ENCODE results near the gene RAB14. TPM values are rescaled to one million over a fixed set of nuclear protein-coding genes. Genes with fewer than 3 reads are reported as not detected.

Gene RAB14
- total and polyA plus RNA-seq, 10 of the 15 experiments (the other 5 are each of a cell fraction or from before 2014, with no cell fraction given) = 16.7 to 59.9 (median 25.4) TPM

DNA sequence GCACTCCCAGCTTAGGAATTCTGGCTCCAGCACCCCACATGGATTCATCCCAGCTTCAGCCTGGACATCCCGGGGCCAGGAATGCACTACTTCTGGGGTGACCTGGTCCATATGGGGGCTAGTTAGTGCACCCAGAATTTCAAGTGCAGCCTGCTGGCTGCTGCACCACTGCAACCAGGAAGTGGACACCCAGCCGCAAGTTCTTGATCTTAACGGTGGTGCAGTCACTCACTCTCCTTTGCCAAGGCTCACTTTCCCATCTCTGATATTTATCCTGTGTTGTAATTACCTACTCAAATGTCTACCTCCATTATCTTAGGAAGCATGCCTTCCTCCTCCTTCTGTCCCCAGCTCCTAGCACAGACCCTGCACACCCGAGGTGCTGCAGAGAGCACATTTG is 26.2 kb upstream of the RAB14 start:
- WGBS (ENCODE audit: insufficient coverage, insufficient replicate concordance, low lambda C conversion rate, missing lambda C conversion rate) = 90% methylated on average over 4 of the region's 4 CpGs
- POLR2A ChIA-PET = interaction anchor here (1.8 kb wide), 1 partner anchor 10 kb away, joined by 5 read pairs; no protein-coding TSS in a partner anchor
- Histone ChIP-seq H3K79me2 (ENCODE audit: control insufficient read depth, insufficient read depth, low read length) (no peaks in the 10 kb centered on the region), H4K20me1 (ENCODE audit: control insufficient read depth, insufficient read depth) (no peaks in the 10 kb centered on the region), H2AFZ (ENCODE audit: control insufficient read depth, low read depth, low read length) (no peak overlapping the region), H3K27me3 (replicated peaks in 1 of 2; ENCODE audit: control insufficient read depth in 2 of 2, insufficient read depth in 2 of 2, low read length in 1 of 2) (no peaks in the 10 kb centered on the region), H3K27ac (ENCODE audit: control insufficient read depth, insufficient read depth) (no peak overlapping the region), H3K4me2 (ENCODE audit: control insufficient read depth, insufficient read depth) (no peak overlapping the region), H3K4me1 (ENCODE audit: control insufficient read depth, insufficient read depth, low read length) (no peaks in the 10 kb centered on the region), H3K9me3 (replicated peaks; ENCODE audit: control insufficient read depth, insufficient read depth, low read length) (no peaks in the 10 kb centered on the region), H3K4me3 (no peak overlapping the region), H3K9ac (ENCODE audit: control insufficient read depth, insufficient read depth, low read length) (no peak overlapping the region), H3K36me3 (ENCODE audit: control insufficient read depth in 2 of 2, insufficient read depth in 2 of 2, low read length in 1 of 2) (no peaks in the 10 kb centered on the region)
- SMC1A ChIA-PET (ENCODE audit: uncharacterized antibody, unreplicated experiment) = no interaction called here
- in situ Hi-C loops (cut with MboI) (no loop called here), intact Hi-C loops (cut with micrococcal nuclease; ENCODE audit: unreplicated experiment) (no loop called here)
- ATAC-seq = no peak
- RAD21 ChIA-PET (ENCODE audit: unreplicated experiment) = no interaction called here
- no peak for DNase-seq (ENCODE audit: low read depth, low spot score)
- no TSS peak for BruUV-seq (replicated peaks)
- FAIRE-seq = no peak
- CTCF ChIA-PET = interaction anchor here (2.3 kb wide), 1 partner anchor 14 kb away, joined by 9 read pairs; no protein-coding TSS in a partner anchor
- TF ChIP-seq MYC (IDR thresholded peaks at IDR 0.05; ENCODE audit: insufficient read depth, insufficient read length, insufficient replicate concordance, low read length, severe bottlenecking) (no peak), STAT3 (IDR thresholded peaks at IDR 0.05; ENCODE audit: low read depth, low read length) (no peak), NRF1 (conservative IDR thresholded peaks at IDR 0.05; ENCODE audit: low read depth, low read length) (no peak), SMAD5 (IDR thresholded peaks at IDR 0.05; ENCODE audit: low read depth) (no peak), MAX (IDR thresholded peaks at IDR 0.05; ENCODE audit: low read depth, low read length) (no peak), PRDM15 (CRISPR knock-in tag; IDR thresholded peaks at IDR 0.05) (no peak), CREB1 (IDR thresholded peaks at IDR 0.05; ENCODE audit: low read depth) (no peak), ATF3 (IDR thresholded peaks at IDR 0.05; ENCODE audit: borderline replicate concordance, extremely low read depth, low read depth, low read length) (no peak), STAT1 (conservative IDR thresholded peaks at IDR 0.05) (no peak)
- TF ChIP-seq, protein P1, sequence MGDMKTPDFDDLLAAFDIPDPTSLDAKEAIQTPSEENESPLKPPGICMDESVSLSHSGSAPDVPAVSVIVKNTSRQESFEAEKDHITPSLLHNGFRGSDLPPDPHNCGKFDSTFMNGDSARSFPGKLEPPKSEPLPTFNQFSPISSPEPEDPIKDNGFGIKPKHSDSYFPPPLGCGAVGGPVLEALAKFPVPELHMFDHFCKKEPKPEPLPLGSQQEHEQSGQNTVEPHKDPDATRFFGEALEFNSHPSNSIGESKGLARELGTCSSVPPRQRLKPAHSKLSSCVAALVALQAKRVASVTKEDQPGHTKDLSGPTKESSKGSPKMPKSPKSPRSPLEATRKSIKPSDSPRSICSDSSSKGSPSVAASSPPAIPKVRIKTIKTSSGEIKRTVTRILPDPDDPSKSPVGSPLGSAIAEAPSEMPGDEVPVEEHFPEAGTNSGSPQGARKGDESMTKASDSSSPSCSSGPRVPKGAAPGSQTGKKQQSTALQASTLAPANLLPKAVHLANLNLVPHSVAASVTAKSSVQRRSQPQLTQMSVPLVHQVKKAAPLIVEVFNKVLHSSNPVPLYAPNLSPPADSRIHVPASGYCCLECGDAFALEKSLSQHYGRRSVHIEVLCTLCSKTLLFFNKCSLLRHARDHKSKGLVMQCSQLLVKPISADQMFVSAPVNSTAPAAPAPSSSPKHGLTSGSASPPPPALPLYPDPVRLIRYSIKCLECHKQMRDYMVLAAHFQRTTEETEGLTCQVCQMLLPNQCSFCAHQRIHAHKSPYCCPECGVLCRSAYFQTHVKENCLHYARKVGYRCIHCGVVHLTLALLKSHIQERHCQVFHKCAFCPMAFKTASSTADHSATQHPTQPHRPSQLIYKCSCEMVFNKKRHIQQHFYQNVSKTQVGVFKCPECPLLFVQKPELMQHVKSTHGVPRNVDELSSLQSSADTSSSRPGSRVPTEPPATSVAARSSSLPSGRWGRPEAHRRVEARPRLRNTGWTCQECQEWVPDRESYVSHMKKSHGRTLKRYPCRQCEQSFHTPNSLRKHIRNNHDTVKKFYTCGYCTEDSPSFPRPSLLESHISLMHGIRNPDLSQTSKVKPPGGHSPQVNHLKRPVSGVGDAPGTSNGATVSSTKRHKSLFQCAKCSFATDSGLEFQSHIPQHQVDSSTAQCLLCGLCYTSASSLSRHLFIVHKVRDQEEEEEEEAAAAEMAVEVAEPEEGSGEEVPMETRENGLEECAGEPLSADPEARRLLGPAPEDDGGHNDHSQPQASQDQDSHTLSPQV (IDR thresholded peaks at IDR 0.05) = no peak
- TF ChIP-seq, protein P2, sequence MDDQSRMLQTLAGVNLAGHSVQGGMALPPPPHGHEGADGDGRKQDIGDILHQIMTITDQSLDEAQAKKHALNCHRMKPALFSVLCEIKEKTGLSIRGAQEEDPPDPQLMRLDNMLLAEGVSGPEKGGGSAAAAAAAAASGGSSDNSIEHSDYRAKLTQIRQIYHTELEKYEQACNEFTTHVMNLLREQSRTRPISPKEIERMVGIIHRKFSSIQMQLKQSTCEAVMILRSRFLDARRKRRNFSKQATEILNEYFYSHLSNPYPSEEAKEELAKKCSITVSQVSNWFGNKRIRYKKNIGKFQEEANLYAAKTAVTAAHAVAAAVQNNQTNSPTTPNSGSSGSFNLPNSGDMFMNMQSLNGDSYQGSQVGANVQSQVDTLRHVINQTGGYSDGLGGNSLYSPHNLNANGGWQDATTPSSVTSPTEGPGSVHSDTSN (IDR thresholded peaks at IDR 0.05; ENCODE audit: insufficient replicate concordance, low read depth, low read length) = no peak
